Right forelimb (tissue), 1 donor: ENCODE data around the gene SLC6A1.
"Not testable (repeated sequence)": the region's sequence is repeated elsewhere in the genome, so short reads cannot be mapped to it uniquely, and the experiment has no call there.

ENCODE experiments used
- DNase-seq: peaks from one replicate; pipeline ENCODE4 v3.0.0-alpha.2; 2018

The SLC6A1 gene

DNA sequence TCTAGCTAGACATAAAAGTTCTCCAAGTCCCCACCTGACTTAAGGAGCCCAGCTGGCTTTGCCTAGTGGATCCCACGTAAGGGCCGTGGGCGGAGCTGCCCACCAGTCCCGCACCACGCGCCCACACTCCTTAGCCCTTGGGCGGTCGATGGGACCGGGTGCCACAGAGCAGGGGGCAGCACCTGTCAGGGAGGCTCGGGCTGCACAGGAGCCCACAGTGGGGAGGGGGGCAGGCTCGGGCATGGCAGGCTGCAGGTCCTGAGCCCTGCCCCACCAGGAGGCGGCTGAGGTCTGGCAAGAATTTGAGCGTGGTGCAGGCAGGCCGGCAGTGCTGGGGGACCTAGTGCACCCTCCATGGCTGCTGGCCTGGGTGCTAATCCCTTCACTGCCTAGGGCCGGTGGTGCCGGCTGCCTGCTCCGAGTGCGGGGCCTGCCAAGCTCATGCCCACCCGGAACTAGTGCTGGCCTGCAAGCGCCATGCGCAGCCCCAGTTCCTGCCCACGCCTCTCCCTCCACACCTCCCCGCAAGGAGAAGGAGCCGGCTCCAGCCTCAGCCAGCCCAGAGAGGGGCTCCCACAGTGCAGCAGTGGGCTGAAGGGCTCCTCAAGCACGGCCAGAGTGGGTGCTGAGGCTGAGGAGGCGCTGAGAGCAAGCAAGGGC lies 78.7 kb downstream of the SLC6A1 start:
- DNase-seq: no peak

DNA sequence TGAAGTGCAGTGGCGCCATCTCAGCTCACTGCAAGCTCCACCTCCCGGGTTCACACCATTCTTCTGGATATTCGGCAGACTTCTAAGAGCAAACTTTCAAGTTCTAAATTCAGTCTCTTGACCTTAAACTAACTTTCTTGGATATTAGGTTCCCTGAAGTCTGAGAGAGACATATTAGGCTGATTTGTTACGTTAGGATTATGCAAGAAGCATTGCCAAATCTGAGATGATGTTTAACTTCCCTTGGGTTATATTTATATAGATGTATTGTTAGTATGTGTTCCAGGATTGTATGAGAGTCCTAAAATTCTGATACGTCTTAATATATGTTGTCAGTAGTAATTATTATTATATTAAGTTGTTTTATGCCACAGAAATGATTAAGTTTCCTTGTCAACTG lies 80.1 kb downstream of the SLC6A1 start:
- no peak for DNase-seq

DNA sequence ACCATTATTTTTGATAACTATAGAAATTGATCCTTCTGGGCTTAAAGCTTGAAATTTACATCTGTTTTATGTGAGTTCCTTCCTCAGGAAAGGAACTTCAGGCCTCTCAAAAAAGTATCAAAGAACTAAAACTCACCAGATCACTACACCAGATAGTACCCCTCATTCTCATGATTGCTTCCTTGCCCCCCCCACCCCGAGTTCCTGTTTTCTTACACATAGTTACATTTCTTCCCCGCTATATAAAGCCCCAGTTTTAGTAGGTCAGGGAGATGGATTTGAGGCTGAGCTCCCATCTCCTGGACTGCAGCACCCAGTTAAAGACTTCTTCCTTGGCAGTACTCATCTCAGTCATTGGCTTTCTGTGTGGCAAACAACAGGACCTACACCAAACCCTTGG lies 81.5 kb downstream of the SLC6A1 start:
- no peak for DNase-seq

DNA sequence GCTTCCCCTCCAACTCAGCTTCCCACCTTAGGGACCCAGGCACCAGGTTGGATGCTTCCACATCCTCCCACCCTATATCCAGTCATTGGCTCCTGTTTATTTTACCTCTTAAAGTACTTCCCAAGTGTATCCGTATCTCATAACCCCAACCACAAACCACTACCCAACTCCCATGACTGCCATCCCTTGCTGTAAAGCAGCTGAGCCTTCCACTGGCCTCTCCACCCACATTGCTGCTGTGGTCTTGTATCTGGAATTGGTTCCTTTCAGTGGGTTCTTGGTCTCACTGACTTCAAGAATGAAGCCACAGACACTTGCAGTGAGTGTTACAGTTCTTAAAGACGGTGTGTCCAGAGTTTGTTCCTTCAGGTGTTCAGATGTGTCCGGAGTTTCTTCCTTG lies 81.9 kb downstream of the SLC6A1 start:
- no peak for DNase-seq

DNA sequence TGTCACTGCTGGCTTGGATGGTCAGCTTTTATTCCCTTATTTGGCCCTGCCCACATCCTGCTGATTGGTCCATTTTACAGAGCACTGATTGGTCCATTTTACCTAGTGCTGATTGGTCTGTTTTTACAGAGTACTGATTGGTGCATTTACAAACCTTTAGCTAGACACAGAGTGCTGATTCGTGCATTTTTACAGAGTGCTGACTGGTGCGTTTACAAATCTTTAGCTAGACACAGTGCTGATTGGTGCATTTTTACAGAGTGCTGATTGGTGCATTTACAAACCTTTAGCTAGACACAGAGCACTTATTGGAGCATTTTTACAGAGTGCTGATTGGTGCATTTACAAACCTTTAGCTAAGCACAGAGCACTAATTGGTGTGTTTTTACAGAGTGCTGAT lies 82.6 kb downstream of the SLC6A1 start:
- DNase-seq: not testable (repeated sequence)

DNA sequence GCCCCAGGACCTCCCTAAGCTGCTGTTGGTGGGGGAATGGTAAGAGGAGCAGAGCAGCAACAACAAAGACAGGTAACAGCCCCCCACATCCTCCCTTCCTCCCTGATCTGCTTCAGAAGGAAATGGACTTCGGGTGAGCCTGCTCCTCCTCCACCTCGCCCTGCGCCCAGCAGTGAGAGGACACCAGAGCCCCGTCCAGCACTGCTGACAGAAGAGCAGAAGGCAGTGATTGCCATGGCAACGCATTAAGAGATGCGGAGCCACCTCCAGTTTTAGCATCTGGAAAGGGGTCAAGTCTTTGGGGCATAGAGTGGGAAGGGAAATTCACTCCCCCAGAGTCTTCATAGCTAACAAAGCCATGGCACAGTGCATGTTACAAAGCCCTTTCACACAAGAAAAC lies 84.2 kb downstream of the SLC6A1 start:
- no peak for DNase-seq

DNA sequence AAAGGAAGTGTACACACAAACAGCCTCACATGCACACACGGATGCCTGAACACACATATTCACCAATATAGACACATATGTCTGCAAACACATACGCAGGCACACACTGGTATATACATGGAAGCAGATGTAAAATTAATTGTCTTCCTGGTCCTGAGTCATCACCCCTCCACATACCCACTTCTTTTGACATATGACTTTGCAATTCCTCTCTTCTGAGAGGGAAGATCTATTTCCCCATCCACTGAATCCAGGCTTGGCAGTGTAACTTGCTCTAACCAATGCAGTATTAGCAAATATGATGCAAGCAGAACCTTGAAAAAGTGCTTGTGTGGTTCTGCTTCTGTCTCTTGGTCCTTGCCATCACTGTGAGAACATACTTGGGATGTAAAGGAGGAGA lies 84.9 kb downstream of the SLC6A1 start:
- no peak for DNase-seq

DNA sequence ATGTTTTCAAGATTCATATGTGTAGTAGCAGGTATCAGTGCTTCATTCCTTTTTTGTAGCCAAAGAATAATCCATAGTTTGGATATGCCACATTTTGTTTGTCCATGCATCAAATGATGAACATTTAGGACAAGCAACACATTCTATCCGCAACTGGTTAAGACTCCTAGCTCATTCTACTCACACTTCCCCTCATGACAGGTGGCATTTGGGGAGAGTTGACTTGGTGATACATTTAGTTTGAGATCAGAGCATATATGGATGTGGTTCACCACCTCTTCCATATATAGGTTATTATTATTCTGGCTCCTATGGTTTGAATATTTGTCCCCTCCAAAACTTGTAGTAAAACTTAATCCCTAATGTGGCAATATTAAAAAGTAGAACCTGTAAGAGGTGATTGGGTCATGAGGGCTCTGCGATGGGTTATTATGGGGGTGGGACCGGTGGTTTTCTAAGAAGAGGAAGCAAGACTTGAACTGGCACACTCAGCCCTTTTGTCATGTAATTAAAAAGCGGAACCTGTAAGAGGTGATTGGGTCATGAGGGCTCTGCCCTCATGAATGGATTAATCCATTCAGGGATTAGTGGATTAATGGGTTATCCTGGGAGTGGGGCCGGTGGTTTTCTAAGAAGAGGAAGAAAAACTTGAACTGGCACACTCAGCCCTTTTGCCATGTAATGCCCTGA lies 86.4 kb downstream of the SLC6A1 start:
- no peak for DNase-seq

DNA sequence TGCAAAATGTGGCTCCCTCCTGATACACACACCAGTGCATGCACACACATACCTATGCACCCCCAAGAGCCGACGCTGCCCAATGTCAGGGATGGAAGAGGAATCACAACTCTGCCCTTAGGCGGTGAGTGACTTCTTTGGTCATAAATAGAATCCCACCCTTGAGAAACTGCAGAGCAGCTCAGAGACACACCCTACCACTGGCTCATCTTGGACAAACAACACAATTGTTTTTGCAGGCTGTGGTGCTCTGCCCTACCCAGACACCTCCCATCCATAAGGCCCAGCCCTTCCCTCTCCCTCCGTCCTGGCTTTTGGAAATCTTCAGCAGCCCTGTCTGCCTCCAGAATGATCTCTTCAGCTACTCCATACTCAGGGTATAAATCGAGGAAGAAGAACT lies 87.9 kb downstream of the SLC6A1 start:
- no peak for DNase-seq

DNA sequence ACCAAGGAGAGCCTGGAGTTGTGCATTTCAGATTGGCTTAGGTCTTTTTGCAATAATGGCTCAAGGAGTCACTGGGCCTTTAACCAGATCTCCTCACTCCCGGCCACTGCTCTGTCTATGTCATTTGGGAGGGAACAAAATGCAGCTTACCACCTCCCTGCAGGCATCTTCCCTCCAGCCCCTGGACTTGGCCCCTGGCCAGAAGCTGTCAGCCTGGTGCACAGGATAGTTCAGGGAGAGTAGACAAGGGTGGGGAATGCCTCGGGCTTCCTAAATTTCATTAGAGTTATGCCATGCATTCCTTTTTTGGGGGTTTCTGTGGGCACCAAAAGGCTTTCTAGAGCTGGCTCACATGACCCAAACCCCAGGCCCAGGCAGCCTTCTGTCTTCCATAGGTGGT lies 91.5 kb downstream of the SLC6A1 start:
- no peak for DNase-seq

DNA sequence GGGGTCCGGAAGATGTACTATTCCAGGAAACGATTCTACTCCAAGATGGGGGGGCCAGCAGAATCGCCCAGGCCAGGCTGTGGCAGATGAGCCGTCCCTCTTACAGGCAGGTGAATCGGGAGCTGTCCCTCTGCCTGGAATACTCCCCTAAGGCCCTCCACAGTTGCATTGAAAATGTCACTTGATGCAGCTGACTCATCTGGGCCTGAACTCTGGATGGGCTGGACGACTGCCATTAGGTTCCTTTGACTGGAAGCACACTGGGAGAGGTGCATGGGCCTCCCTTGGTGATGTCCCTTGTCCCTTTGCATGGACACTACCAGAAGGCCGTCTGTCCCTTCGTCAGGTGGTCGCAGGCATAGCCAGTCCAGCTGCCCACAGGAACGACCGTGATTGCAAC lies 92.1 kb downstream of the SLC6A1 start:
- DNase-seq: no peak

DNA sequence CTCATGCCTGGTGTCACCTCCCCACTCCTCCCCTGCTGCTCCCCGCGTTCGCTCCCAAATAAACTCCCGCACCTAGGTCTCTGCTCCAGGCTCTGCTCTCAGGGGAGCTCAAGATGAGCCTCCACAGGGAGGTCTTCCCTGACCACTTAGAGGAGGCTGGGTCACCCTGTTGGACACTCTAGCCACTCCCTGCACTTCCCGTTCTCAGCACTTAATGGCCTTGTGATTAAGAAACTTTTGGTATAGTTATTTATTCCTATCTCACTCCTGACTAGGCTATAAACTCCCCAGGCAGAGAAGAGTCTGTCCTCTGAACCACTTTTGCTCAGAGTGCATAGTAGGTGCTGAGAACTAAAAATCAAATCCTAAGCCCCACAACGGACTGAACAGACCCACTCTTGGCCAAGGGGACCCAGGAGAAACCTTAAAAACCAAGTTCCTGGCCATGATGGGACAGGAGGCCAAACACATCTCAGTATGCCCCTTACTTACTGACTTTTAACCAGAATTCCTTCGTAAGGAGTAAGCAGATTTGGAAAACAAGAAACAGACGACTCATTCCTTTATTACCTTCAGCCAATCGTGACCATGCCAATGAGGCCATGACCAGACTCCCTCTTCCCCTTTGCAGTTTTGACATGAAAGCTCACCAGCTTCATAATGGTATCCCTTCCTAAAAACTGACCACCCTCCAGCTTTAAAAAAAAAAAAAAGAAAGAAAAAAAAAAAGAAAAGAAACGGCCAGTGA lies 92.7 kb downstream of the SLC6A1 start:
- DNase-seq: no peak

DNA sequence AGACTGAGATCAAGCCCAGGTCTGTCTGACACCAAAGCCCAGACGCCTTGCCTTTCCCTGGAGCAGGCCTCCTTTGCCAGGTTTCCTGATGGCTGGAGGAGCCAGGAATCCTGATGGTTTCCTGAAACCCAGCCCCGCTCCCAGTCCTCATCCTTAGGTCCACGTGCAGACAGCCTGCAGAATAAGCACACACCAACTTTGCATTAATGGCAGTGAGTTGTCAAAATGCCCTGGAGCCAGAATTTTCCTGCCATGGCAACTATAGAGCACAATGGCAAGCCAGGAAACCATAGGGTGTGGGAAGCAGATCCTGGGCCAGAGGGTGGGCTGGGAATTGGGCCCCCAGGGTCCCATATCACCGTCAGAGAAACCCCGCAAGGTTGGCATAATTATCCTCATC lies 94.3 kb downstream of the SLC6A1 start:
- no peak for DNase-seq

DNA sequence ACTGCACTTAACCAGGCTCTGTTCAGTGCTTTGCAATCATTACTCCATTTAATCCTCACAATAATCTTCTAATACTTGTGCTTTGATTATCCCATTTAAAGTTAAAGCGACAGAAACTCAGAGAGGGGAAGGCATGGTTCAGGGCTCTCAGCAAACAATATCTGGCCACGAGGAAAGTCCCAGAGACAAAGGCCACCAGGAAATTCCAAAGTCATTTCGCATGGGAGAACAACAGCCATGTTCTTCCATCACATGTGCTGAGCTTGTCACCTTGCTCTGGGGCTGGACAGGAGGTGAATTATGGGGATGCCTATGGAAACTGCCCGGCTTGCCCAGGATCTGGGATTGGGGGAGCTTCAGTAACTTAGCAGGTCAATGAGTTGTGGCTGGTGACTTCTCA lies 95.5 kb downstream of the SLC6A1 start:
- no peak for DNase-seq

DNA sequence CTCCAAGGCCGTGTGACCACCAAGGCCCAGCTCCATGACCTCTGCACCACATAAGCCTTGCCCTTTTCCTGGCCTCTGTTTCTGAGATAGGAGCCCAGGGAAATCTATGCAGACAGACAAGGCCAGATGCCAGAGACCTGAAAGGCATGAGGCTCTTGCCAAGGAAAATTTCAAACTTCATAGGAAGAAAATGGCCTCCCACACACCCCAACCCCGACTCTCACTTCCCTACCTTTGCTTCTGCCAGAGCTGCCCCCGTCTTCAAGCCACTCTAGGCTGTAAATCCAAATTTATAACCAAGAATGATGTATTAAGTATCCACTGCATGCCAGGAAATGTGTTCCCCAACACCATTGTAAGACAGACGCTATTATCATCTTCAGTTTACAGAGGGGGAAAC lies 96.3 kb downstream of the SLC6A1 start:
- no peak for DNase-seq
